NT2/D1 (cell line): ENCODE data around the gene CD81.

Experiments
- DNase-seq: peaks from one replicate; pipeline ENCODE4 v3.0.0-alpha.2; 2011; ENCODE audit warnings: low read depth, low spot score
- H3K27me3 ChIP-seq: 2 replicates; pipeline ENCODE4 v1.6.0; 2011; ENCODE audit warnings: mild to moderate bottlenecking; ENCODE audit not compliant: insufficient read length, insufficient read depth
- H3K36me3 ChIP-seq: 2 replicates; pipeline ENCODE4 v1.6.1; 2011; ENCODE audit warnings: mild to moderate bottlenecking, low read length, mixed read lengths; ENCODE audit not compliant: insufficient read depth, insufficient read length
- H3K4me1 ChIP-seq: 2 replicates; pipeline ENCODE4 v1.5.1; 2011; ENCODE audit not compliant: insufficient read depth, insufficient read length
- H3K4me3 ChIP-seq: 2 replicates; pipeline ENCODE4 v1.5.1; 2011; ENCODE audit warnings: low read depth; ENCODE audit not compliant: insufficient read length
- H3K9ac ChIP-seq: 2 replicates; pipeline ENCODE4 v1.6.0; 2011; ENCODE audit warnings: low read depth; ENCODE audit not compliant: insufficient read length
- H3K9me3 ChIP-seq: 2 replicates; pipeline ENCODE4 v1.5.1; 2011; ENCODE audit warnings: mild to moderate bottlenecking, low read length; ENCODE audit not compliant: insufficient read depth
- SUZ12 ChIP-seq: IDR thresholded peaks from 2 replicates; pipeline ENCODE4 v1.6.1; 2011; ENCODE audit not compliant: insufficient read length, insufficient read depth; ENCODE audit errors: extremely low read depth
- YY1 ChIP-seq: IDR thresholded peaks from 2 replicates; pipeline ENCODE4 v1.6.1; 2011; ENCODE audit not compliant: insufficient read length, insufficient read depth
- ZNF274 ChIP-seq: IDR thresholded peaks from 2 replicates; pipeline ENCODE4 v1.6.1; 2011; ENCODE audit warnings: mild to moderate bottlenecking, low read depth, low read length

CD81 gene

GRCh38 chr11:2366733-2367132 is 10.4 kb upstream of the CD81 start:
- Histone ChIP-seq H3K4me3 (no peak overlapping the region), H3K4me1 (peaks cover 2% of the 10 kb centered on the region), H3K9ac (no peak overlapping the region), H3K27me3 (peaks cover 3% of the 10 kb centered on the region), H3K9me3 (no peaks in the 10 kb centered on the region), H3K36me3 (no peaks in the 10 kb centered on the region)
- TF ChIP-seq ZNF274 = no peak
- TF ChIP-seq SUZ12 = no peak
- TF ChIP-seq YY1 = no peak
- no peak for DNase-seq

- Histone ChIP-seq H3K27me3 (peaks cover 1% of the 10 kb centered on the region), H3K9me3 (no peaks in the 10 kb centered on the region), H3K9ac (no peak overlapping the region), H3K4me1 (peaks cover 2% of the 10 kb centered on the region), H3K36me3 (no peaks in the 10 kb centered on the region), H3K4me3 (no peak overlapping the region)
- TF ChIP-seq YY1 = no peak
- TF ChIP-seq ZNF274 = no peak
- TF ChIP-seq SUZ12 = no peak
- DNase-seq = no peak
Measured at GRCh38 chr11:2367266-2368160, 9.6 kb upstream of the CD81 start.

- no peaks in the 10 kb centered on the region for H3K9me3 ChIP-seq
- no peaks in the 10 kb centered on the region for H3K27me3 ChIP-seq
- no peaks in the 10 kb centered on the region for H3K36me3 ChIP-seq
- TF ChIP-seq ZNF274 (no peak), YY1 (no peak)
- no peak for DNase-seq
- H3K4me1 ChIP-seq = peaks cover 2% of the 10 kb centered on the region
- H3K9ac ChIP-seq = no peak overlapping the region
- H3K4me3 ChIP-seq = no peak overlapping the region
Measured at GRCh38 chr11:2368178-2368850, 8.8 kb upstream of the CD81 start.

GRCh38 chr11:2368851-2369180 is 8.3 kb upstream of the CD81 start:
- Histone ChIP-seq H3K4me1 (peaks cover 2% of the 10 kb centered on the region), H3K4me3 (no peak overlapping the region), H3K9ac (no peak overlapping the region), H3K27me3 (no peaks in the 10 kb centered on the region), H3K36me3 (no peaks in the 10 kb centered on the region), H3K9me3 (no peaks in the 10 kb centered on the region)
- TF ChIP-seq ZNF274 (no peak), YY1 (no peak), SUZ12 (no peak)
- DNase-seq = no peak

GRCh38 chr11:2369320-2369719 is 7.8 kb upstream of the CD81 start:
- TF ChIP-seq YY1 (no peak), ZNF274 (no peak), SUZ12 (no peak)
- Histone ChIP-seq H3K27me3 (no peaks in the 10 kb centered on the region), H3K9me3 (no peaks in the 10 kb centered on the region), H3K4me1 (peaks cover 2% of the 10 kb centered on the region), H3K36me3 (no peaks in the 10 kb centered on the region), H3K9ac (no peak overlapping the region), H3K4me3 (no peak overlapping the region)
- DNase-seq = no peak

GRCh38 chr11:2369896-2370295 is 7.2 kb upstream of the CD81 start:
- no peaks in the 10 kb centered on the region for H3K9me3 ChIP-seq
- no peak for DNase-seq
- TF ChIP-seq ZNF274 (no peak), SUZ12 (no peak), YY1 (no peak)
- no peak overlapping the region for H3K4me3 ChIP-seq
- H3K4me1 ChIP-seq = peaks cover 2% of the 10 kb centered on the region
- no peaks in the 10 kb centered on the region for H3K36me3 ChIP-seq
- no peak overlapping the region for H3K9ac ChIP-seq
- no peaks in the 10 kb centered on the region for H3K27me3 ChIP-seq

GRCh38 chr11:2374456-2375201 is 2.5 kb upstream of the CD81 start:
- no peak overlapping the region for H3K9ac ChIP-seq
- peaks cover 12% of the 10 kb centered on the region for H3K27me3 ChIP-seq
- peaks cover 19% of the 10 kb centered on the region for H3K4me1 ChIP-seq
- H3K36me3 ChIP-seq = peaks cover 17% of the 10 kb centered on the region
- no peak overlapping the region for H3K4me3 ChIP-seq
- DNase-seq = no peak
- TF ChIP-seq SUZ12 = no peak
- H3K9me3 ChIP-seq = no peaks in the 10 kb centered on the region
